ENCODE results near the gene CPSF4.

Gene CPSF4

DNA sequence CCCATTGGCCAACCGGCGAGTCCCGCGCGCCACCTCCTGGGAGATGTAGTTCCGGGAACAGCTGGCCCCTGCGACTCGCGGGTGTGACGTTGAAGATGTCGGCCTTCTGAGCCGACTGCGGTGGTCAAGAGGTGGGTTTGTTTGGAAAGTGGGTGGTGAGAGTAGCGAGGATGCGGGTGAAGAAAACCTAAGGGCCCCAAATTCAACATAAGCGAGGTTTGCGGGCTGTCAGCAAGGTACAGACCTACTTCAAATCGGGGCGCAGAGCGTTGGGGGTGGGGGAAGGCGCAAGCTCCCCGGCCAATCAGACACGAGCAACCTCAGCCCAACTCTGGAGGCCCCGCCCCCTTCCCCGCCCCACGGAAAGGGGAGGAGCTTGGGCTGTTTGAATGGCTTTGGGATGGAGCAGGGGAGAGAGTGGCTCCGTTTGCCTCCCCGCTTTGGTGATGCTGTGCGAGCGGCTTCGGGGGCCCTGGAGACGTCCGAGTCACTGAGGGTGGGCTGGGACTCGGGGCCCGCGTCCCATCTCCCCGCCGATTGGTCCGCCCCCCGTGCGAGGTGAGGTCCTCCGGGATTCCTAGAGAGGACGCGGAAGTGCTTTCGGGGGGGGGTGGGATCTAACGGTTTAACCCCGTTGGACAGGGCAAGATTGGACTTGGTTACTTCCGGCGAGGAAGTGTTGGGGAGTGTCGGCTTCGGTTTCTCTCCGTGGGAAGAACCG is 66.0 kb downstream of the CPSF4 start, which contains the start of gene ZKSCAN5 (continued):
- TF ChIP-seq ZNF501 (tag by site-specific recombination; IDR thresholded peaks at IDR 0.05): 0 out of 2 replicates have a peak, but pooled peaks have one; percentile 44
- TF ChIP-seq, protein P1, sequence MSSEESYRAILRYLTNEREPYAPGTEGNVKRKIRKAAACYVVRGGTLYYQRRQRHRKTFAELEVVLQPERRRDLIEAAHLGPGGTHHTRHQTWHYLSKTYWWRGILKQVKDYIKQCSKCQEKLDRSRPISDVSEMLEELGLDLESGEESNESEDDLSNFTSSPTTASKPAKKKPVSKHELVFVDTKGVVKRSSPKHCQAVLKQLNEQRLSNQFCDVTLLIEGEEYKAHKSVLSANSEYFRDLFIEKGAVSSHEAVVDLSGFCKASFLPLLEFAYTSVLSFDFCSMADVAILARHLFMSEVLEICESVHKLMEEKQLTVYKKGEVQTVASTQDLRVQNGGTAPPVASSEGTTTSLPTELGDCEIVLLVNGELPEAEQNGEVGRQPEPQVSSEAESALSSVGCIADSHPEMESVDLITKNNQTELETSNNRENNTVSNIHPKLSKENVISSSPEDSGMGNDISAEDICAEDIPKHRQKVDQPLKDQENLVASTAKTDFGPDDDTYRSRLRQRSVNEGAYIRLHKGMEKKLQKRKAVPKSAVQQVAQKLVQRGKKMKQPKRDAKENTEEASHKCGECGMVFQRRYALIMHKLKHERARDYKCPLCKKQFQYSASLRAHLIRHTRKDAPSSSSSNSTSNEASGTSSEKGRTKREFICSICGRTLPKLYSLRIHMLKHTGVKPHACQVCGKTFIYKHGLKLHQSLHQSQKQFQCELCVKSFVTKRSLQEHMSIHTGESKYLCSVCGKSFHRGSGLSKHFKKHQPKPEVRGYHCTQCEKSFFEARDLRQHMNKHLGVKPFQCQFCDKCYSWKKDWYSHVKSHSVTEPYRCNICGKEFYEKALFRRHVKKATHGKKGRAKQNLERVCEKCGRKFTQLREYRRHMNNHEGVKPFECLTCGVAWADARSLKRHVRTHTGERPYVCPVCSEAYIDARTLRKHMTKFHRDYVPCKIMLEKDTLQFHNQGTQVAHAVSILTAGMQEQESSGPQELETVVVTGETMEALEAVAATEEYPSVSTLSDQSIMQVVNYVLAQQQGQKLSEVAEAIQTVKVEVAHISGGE (tag by site-specific recombination; conservative IDR thresholded peaks at IDR 0.05; ENCODE audit: low read depth): peak; percentile 94
- no peak for TF ChIP-seq ZNF530 (tag by site-specific recombination; IDR thresholded peaks at IDR 0.05; ENCODE audit: low read depth)

DNA sequence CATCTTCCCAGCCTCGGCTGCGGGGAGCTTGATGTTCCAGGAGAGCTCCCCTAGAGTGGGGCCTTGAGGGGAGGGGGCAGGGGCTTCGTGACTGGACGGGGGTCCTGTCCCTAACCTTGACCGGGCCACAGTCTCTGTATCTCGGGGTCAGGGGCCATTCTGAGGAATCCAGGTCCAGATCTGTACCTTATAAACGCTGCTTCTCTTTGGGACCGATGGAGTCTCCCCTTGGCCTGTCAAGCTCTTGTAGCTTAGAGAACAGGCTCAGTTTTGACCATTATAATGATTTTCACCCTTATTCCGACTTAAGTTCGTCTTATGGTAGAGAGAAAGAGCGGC is 66.5 kb downstream of the CPSF4 start:
- CTCF ChIA-PET: interaction anchor here (0.6 kb wide), 1 partner anchor 15 kb away, joined by 3 read pairs; no protein-coding TSS in a partner anchor
- H3K36me3 ChIP-seq (ENCODE audit: control insufficient read depth in 2 of 2, insufficient read depth in 1 of 2, low read length in 2 of 2): peaks cover 0 to 11% of the 10 kb centered on the region in 2 experiments; a peak in 1 of 3 replicates
- H3K27ac ChIP-seq (ENCODE audit: extremely low read depth, low read depth, low read length): peak overlapping the region; percentile 51; the same call in 1 of the 2 replicates
- H3K9me3 ChIP-seq (ENCODE audit: control insufficient read depth, insufficient read depth, low read depth, low read length): no peaks in the 10 kb centered on the region
- TF ChIP-seq, protein P2, sequence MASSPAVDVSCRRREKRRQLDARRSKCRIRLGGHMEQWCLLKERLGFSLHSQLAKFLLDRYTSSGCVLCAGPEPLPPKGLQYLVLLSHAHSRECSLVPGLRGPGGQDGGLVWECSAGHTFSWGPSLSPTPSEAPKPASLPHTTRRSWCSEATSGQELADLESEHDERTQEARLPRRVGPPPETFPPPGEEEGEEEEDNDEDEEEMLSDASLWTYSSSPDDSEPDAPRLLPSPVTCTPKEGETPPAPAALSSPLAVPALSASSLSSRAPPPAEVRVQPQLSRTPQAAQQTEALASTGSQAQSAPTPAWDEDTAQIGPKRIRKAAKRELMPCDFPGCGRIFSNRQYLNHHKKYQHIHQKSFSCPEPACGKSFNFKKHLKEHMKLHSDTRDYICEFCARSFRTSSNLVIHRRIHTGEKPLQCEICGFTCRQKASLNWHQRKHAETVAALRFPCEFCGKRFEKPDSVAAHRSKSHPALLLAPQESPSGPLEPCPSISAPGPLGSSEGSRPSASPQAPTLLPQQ (tag by site-specific recombination; IDR thresholded peaks at IDR 0.05): 0 out of 2 replicates have a peak, but pooled peaks have one; percentile 1
- 0 out of 2 replicates have a peak, but pooled peaks have one; percentile 1 for TF ChIP-seq ZNF24 (tag by site-specific recombination; IDR thresholded peaks at IDR 0.05)
- no peak for TF ChIP-seq ZNF670 (tag by site-specific recombination; IDR thresholded peaks at IDR 0.05; ENCODE audit: low read depth)
- no peak for TF ChIP-seq YY1 (tag by site-specific recombination; IDR thresholded peaks at IDR 0.05)
- TF ChIP-seq, protein P3, sequence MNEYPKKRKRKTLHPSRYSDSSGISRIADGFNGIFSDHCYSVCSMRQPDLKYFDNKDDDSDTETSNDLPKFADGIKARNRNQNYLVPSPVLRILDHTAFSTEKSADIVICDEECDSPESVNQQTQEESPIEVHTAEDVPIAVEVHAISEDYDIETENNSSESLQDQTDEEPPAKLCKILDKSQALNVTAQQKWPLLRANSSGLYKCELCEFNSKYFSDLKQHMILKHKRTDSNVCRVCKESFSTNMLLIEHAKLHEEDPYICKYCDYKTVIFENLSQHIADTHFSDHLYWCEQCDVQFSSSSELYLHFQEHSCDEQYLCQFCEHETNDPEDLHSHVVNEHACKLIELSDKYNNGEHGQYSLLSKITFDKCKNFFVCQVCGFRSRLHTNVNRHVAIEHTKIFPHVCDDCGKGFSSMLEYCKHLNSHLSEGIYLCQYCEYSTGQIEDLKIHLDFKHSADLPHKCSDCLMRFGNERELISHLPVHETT (tag by site-specific recombination; IDR thresholded peaks at IDR 0.05): 0 out of 2 replicates have a peak, but pooled peaks have one; percentile 1
- TF ChIP-seq ZFP37 (tag by site-specific recombination; IDR thresholded peaks at IDR 0.05): 0 out of 2 replicates have a peak, but pooled peaks have one; percentile 2
- no peaks in the 10 kb centered on the region for H3K4me1 ChIP-seq (ENCODE audit: control insufficient read depth, insufficient read depth, low read length)
- POLR2A ChIA-PET: interaction anchor here (0.7 to 2.1 kb wide), 16 partner anchors 11 to 596 kb away, joined by 3 to 26 read pairs (median 6); partner anchors contain the start of genes AP4M1, CPSF4, FAM200A and MCM7
- peak overlapping the region; percentile 95 for H3K4me3 ChIP-seq (ENCODE audit: low read depth, low read length)
